ENCODE results near the gene NPPC.
"Not testable (repeated sequence)": the region's sequence is repeated elsewhere in the genome, so short reads cannot be mapped to it uniquely, and the experiment has no call there.

NPPC gene

GRCh38 chr2:231951452-231952035 is 25.3 kb upstream of the NPPC start:
- no peaks in the 10 kb centered on the region for H3K36me3 ChIP-seq (ENCODE audit: control insufficient read depth, insufficient read depth, low read length)
- TF ChIP-seq, protein P1, sequence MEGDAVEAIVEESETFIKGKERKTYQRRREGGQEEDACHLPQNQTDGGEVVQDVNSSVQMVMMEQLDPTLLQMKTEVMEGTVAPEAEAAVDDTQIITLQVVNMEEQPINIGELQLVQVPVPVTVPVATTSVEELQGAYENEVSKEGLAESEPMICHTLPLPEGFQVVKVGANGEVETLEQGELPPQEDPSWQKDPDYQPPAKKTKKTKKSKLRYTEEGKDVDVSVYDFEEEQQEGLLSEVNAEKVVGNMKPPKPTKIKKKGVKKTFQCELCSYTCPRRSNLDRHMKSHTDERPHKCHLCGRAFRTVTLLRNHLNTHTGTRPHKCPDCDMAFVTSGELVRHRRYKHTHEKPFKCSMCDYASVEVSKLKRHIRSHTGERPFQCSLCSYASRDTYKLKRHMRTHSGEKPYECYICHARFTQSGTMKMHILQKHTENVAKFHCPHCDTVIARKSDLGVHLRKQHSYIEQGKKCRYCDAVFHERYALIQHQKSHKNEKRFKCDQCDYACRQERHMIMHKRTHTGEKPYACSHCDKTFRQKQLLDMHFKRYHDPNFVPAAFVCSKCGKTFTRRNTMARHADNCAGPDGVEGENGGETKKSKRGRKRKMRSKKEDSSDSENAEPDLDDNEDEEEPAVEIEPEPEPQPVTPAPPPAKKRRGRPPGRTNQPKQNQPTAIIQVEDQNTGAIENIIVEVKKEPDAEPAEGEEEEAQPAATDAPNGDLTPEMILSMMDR (IDR thresholded peaks at IDR 0.05; ENCODE audit: insufficient read depth, low read length, poor library complexity, severe bottlenecking) = no peak
- no peak overlapping the region for H3K4me3 ChIP-seq (replicated peaks; ENCODE audit: low read depth, low read length)
- no peak for DNase-seq (ENCODE audit: extremely low read depth, insufficient read length)
- no peaks in the 10 kb centered on the region for H3K27me3 ChIP-seq (replicated peaks; ENCODE audit: control insufficient read depth, insufficient read depth, low read length)

GRCh38 chr2:231947694-231948093 is 21.5 kb upstream of the NPPC start:
- TF ChIP-seq, protein P1 (IDR thresholded peaks at IDR 0.05; ENCODE audit: insufficient read depth, low read length, poor library complexity, severe bottlenecking) = no peak
- H3K36me3 ChIP-seq (ENCODE audit: control insufficient read depth, insufficient read depth, low read length) = no peaks in the 10 kb centered on the region
- H3K27me3 ChIP-seq (replicated peaks; ENCODE audit: control insufficient read depth, insufficient read depth, low read length) = no peaks in the 10 kb centered on the region
- no peak for DNase-seq (ENCODE audit: extremely low read depth, insufficient read length)
- H3K4me3 ChIP-seq (replicated peaks; ENCODE audit: low read depth, low read length) = no peak overlapping the region

GRCh38 chr2:231947112-231947511 is 20.9 kb upstream of the NPPC start:
- H3K4me3 ChIP-seq (replicated peaks; ENCODE audit: low read depth, low read length); H3K36me3 ChIP-seq (ENCODE audit: control insufficient read depth, insufficient read depth, low read length); H3K27me3 ChIP-seq (replicated peaks; ENCODE audit: control insufficient read depth, insufficient read depth, low read length); DNase-seq (ENCODE audit: extremely low read depth, insufficient read length): not testable (repeated sequence)

- TF ChIP-seq, protein P1 (IDR thresholded peaks at IDR 0.05; ENCODE audit: insufficient read depth, low read length, poor library complexity, severe bottlenecking) = no peak
- Histone ChIP-seq H3K27me3 (replicated peaks; ENCODE audit: control insufficient read depth, insufficient read depth, low read length) (no peaks in the 10 kb centered on the region), H3K36me3 (ENCODE audit: control insufficient read depth, insufficient read depth, low read length) (no peaks in the 10 kb centered on the region), H3K4me3 (replicated peaks; ENCODE audit: low read depth, low read length) (no peak overlapping the region)
- no peak for DNase-seq (ENCODE audit: extremely low read depth, insufficient read length)
Observed at GRCh38 chr2:231946241-231946814, 20.1 kb upstream of the NPPC start.

DNA sequence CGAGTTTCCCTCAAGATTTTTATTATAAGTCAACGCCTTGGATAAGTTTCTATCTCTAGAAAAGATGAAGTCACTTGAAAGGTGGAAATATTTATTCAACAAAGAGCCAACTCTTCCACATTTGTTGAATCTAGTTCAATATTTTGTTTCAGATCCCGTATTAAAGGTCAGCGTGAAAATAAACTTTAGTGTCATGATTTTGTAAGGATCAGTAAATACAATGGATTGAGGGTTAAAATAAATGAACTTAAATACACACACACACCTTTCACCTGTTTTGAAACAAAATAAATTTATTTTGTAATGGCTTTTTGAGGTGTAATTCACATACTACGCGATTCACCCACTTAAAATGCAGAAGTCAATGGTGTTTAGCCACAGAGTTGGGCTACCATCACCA is 16.0 kb upstream of the NPPC start:
- Histone ChIP-seq H3K36me3 (ENCODE audit: control insufficient read depth, insufficient read depth, low read length) (no peaks in the 10 kb centered on the region), H3K27me3 (replicated peaks; ENCODE audit: control insufficient read depth, insufficient read depth, low read length) (no peaks in the 10 kb centered on the region; the same call in 1 of the 2 replicates), H3K4me3 (replicated peaks; ENCODE audit: low read depth, low read length) (no peak overlapping the region)
- no peak for DNase-seq (ENCODE audit: extremely low read depth, insufficient read length)
- TF ChIP-seq, protein P1 (IDR thresholded peaks at IDR 0.05; ENCODE audit: insufficient read depth, low read length, poor library complexity, severe bottlenecking) = no peak

- no peaks in the 10 kb centered on the region for H3K36me3 ChIP-seq (ENCODE audit: control insufficient read depth, insufficient read depth, low read length)
- DNase-seq (ENCODE audit: extremely low read depth, insufficient read length) = no peak
- H3K27me3 ChIP-seq (replicated peaks; ENCODE audit: control insufficient read depth, insufficient read depth, low read length) = no peaks in the 10 kb centered on the region; the same call in 1 of the 2 replicates
- no peak overlapping the region for H3K4me3 ChIP-seq (replicated peaks; ENCODE audit: low read depth, low read length)
- TF ChIP-seq, protein P1 (IDR thresholded peaks at IDR 0.05; ENCODE audit: insufficient read depth, low read length, poor library complexity, severe bottlenecking) = no peak
Observed at GRCh38 chr2:231941673-231942072, 15.5 kb upstream of the NPPC start.

All from GM06990 (cell line).